ENCODE results near the gene MYADM.
A peak's percentile ranks its signal among the peaks of the same experiment; 100 is the strongest.

MYADM gene

GRCh38 chr19:53892301-53892980, 24.8 kb downstream of the MYADM start:
- DNase-seq: no peak

GRCh38 chr19:53892981-53893325, 25.3 kb downstream of the MYADM start:
- DNase-seq: peak; percentile 36

- DNase-seq: no peak
Observed at GRCh38 chr19:53894707-53895106, 27.0 kb downstream of the MYADM start.

- DNase-seq: no peak
Observed at GRCh38 chr19:53896682-53897081, 29.0 kb downstream of the MYADM start.

GRCh38 chr19:53897459-53897858, 29.8 kb downstream of the MYADM start:
- DNase-seq: no peak

- DNase-seq: no peak
Observed at GRCh38 chr19:53898166-53898565, 30.5 kb downstream of the MYADM start.

GRCh38 chr19:53898636-53899341, 31.1 kb downstream of the MYADM start:
- DNase-seq: no peak

GRCh38 chr19:53900191-53900860, 32.6 kb downstream of the MYADM start:
- no peak for DNase-seq

GRCh38 chr19:53903055-53903680, 35.5 kb downstream of the MYADM start:
- DNase-seq: peak; percentile 58

GRCh38 chr19:53904909-53905308, 37.2 kb downstream of the MYADM start:
- DNase-seq: no peak

GRCh38 chr19:53905787-53906186, 38.1 kb downstream of the MYADM start:
- DNase-seq: no peak

GRCh38 chr19:53906211-53907192, 38.8 kb downstream of the MYADM start:
- peak; percentile 50 for DNase-seq

- no peak for DNase-seq
Observed at GRCh38 chr19:53907193-53907581, 39.5 kb downstream of the MYADM start.

GRCh38 chr19:53907690-53908089, 40.0 kb downstream of the MYADM start:
- no peak for DNase-seq

GRCh38 chr19:53908106-53908934, 40.6 kb downstream of the MYADM start:
- peak; percentile 63 for DNase-seq

- no peak for DNase-seq
Observed at GRCh38 chr19:53908935-53909415, 41.3 kb downstream of the MYADM start, which contains the start of gene CACNG7. Gene CACNG7 (plus strand): TSS chr19:53909278. CDS start chr19:53912832, 3,554 bp downstream.

GRCh38 chr19:53909471-53910169, 41.9 kb downstream of the MYADM start:
- no peak for DNase-seq

- DNase-seq: no peak
Observed at GRCh38 chr19:53910170-53910518, 42.5 kb downstream of the MYADM start.

GRCh38 chr19:53912653-53913052, 45.0 kb downstream of the MYADM start:
- DNase-seq: peak; percentile 20

GRCh38 chr19:53915000-53915399, 47.3 kb downstream of the MYADM start:
- peak; percentile 26 for DNase-seq

- no peak for DNase-seq
Observed at GRCh38 chr19:53916004-53916403, 48.3 kb downstream of the MYADM start.
